ENCODE results near the gene SFT2D2.

DNA sequence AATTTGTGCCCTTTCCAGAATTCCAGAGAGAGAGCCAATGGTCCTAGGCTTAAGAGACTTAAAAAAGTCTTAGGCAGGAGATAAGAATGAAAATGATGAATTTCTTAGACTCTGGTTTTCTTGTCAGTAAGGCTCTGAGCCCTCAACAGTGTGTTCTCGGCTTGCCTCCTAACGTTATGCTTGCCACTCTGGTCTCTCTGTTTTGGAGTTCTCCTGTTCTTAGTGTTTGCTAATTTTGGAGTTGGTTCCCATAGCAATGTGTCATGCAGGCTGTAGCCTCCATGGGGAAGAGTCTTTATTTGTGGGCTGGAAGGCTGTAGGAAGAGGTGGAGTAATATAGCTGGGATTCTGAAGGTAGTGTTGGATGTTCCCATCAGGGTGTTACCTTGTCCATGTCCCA is 74.8 kb downstream of the SFT2D2 start:
- TF ChIP-seq SUZ12 (IDR thresholded peaks at IDR 0.05; ENCODE audit: extremely low read depth, insufficient read depth, insufficient read length) (no peak), YY1 (IDR thresholded peaks at IDR 0.05; ENCODE audit: insufficient read depth, insufficient read length) (no peak), ZNF274 (IDR thresholded peaks at IDR 0.05; ENCODE audit: low read depth, low read length) (no peak)
